Stimulated activated CD8-positive, alpha-beta memory T cell treated with anti-CD3 and anti-CD28 coated beads, Interleukin-4, amount 100 ng/mL, for 48 hours (primary cell): ENCODE data around the gene KRTAP10-5.
"Not testable (repeated sequence)": the region's sequence is repeated elsewhere in the genome, so short reads cannot be mapped to it uniquely, and the experiment has no call there.

Experiments used
- DNase-seq: peaks from one replicate; pipeline ENCODE4 v3.0.0-alpha.2; 2020

KRTAP10-5 gene

GRCh38 chr21:44610157-44610843 is 29.9 kb upstream of the KRTAP10-5 start:
- not testable (repeated sequence) for DNase-seq

- no peak for DNase-seq
Measured at GRCh38 chr21:44609193-44609592, 28.8 kb upstream of the KRTAP10-5 start.

- DNase-seq = no peak
Measured at GRCh38 chr21:44606495-44606894, 26.1 kb upstream of the KRTAP10-5 start.

GRCh38 chr21:44603911-44604310 is 23.5 kb upstream of the KRTAP10-5 start:
- no peak for DNase-seq

GRCh38 chr21:44603109-44603875 is 22.9 kb upstream of the KRTAP10-5 start:
- DNase-seq = no peak

- no peak for DNase-seq
Measured at GRCh38 chr21:44602463-44602850, 22.1 kb upstream of the KRTAP10-5 start.

GRCh38 chr21:44601596-44602462 is 21.4 kb upstream of the KRTAP10-5 start:
- DNase-seq = no peak

- DNase-seq = not testable (repeated sequence)
Measured at GRCh38 chr21:44601091-44601490, 20.7 kb upstream of the KRTAP10-5 start.

- DNase-seq = not testable (repeated sequence)
Measured at GRCh38 chr21:44600118-44600978, 19.9 kb upstream of the KRTAP10-5 start, which contains the start of gene KRTAP10-7. Gene KRTAP10-7 (plus strand): TSS chr21:44600597. CDS start chr21:44600622, 25 bp downstream.

GRCh38 chr21:44599264-44600029 is 19.0 kb upstream of the KRTAP10-5 start:
- no peak for DNase-seq

- DNase-seq = no peak
Measured at GRCh38 chr21:44598061-44598460, 17.7 kb upstream of the KRTAP10-5 start.

- DNase-seq = no peak
Measured at GRCh38 chr21:44596068-44596725, 15.8 kb upstream of the KRTAP10-5 start.

- DNase-seq = no peak
Measured at GRCh38 chr21:44595524-44595923, 15.1 kb upstream of the KRTAP10-5 start.

- DNase-seq = peak; percentile 10
Measured at GRCh38 chr21:44594406-44594916, 14.1 kb upstream of the KRTAP10-5 start.

- peak; percentile 14 for DNase-seq
Measured at GRCh38 chr21:44593598-44594405, 13.4 kb upstream of the KRTAP10-5 start.

- peak; percentile 16 for DNase-seq
Measured at GRCh38 chr21:44592446-44593311, 12.3 kb upstream of the KRTAP10-5 start, which contains the start of gene KRTAP10-6. Gene KRTAP10-6 (minus strand): TSS chr21:44592505. CDS start chr21:44592484, 21 bp downstream.

- peak; percentile 16 for DNase-seq
Measured at GRCh38 chr21:44591801-44592130, 11.4 kb upstream of the KRTAP10-5 start.
